ENCODE results near the gene EML3. TPM values are rescaled to one million over a fixed set of nuclear protein-coding genes. Genes with fewer than 3 reads are reported as not detected.
"Not testable (repeated sequence)": the region's sequence is repeated elsewhere in the genome, so short reads cannot be mapped to it uniquely, and the experiment has no call there.

Gene EML3
- total RNA-seq, 2 experiments from 2014 or later, result 126 to 131 TPM

- CTCF ChIA-PET, result interaction anchor here (0.5 to 3.5 kb wide), 22 partner anchors 8 to 190 kb away, joined by 3 to 46 read pairs (median 4); partner anchors contain the start of genes B3GAT3, C11orf98, CSKMT and EML3
Observed at GRCh38 chr11:62591448-62592145, 21.0 kb downstream of the EML3 start, which contains the start of gene TUT1. TUT1 (minus strand) TSS chr11:62591523; CDS start chr11:62591485, 38 bp downstream.

GRCh38 chr11:62588966-62589637 is 23.5 kb downstream of the EML3 start:
- CTCF ChIA-PET, result interaction anchor here (1.2 to 3.5 kb wide), 3 partner anchors 12 to 164 kb away, joined by 3 to 13 read pairs (median 4); no protein-coding TSS in a partner anchor
- POLR2A ChIA-PET, result interaction anchor here (1.6 kb wide), 1 partner anchor 33 kb away, joined by 3 read pairs; the partner anchor contains the start of gene B3GAT3

More at GRCh38 chr11:62591448-62592145, 21.0 kb downstream of the EML3 start, which contains the start of gene TUT1:
- POLR2A ChIA-PET, result interaction anchor here (0.6 to 3.2 kb wide), 26 partner anchors 9 to 265 kb away, joined by 3 to 44 read pairs (median 6); partner anchors contain the start of genes B3GAT3, C11orf98, CSKMT and EEF1G

GRCh38 chr11:62585356-62585755 is 27.2 kb downstream of the EML3 start:
- POLR2A ChIA-PET, result interaction anchor here (1.0 kb wide), 1 partner anchor 16 kb away, joined by 5 read pairs; the partner anchor contains the start of gene MTA2
- CTCF ChIA-PET, result not testable (repeated sequence)

- POLR2A ChIA-PET, CTCF ChIA-PET: not testable (repeated sequence)
Observed at GRCh38 chr11:62581735-62582134, 30.8 kb downstream of the EML3 start.

- ChIA-PET POLR2A (no interaction called here), CTCF (interaction anchor here (1.0 kb wide), 1 partner anchor 187 kb away, joined by 4 read pairs; no protein-coding TSS in a partner anchor)
Observed at GRCh38 chr11:62580959-62581715, 31.4 kb downstream of the EML3 start.

GRCh38 chr11:62579252-62579651 is 33.3 kb downstream of the EML3 start:
- ChIA-PET POLR2A (no interaction called here), CTCF (no interaction called here)

GRCh38 chr11:62578541-62578940 is 34.0 kb downstream of the EML3 start:
- POLR2A ChIA-PET, result no interaction called here
- CTCF ChIA-PET, result no interaction called here

GRCh38 chr11:62577046-62577714 is 35.4 kb downstream of the EML3 start:
- ChIA-PET CTCF (interaction anchor here (1.3 to 1.7 kb wide), 3 partner anchors 12 to 88 kb away, joined by 3 to 4 read pairs (median 4); partner anchors contain the start of genes C11orf98, CSKMT and TUT1), POLR2A (interaction anchor here (0.5 to 0.7 kb wide), 2 partner anchors 13 to 1267 kb away, joined by 4 to 6 read pairs; no protein-coding TSS in a partner anchor)

- ChIA-PET CTCF (interaction anchor here (1.9 kb wide), 1 partner anchor 15 kb away, joined by 10 read pairs; the partner anchor contains the start of gene TUT1), POLR2A (no interaction called here)
Observed at GRCh38 chr11:62575837-62576236, 36.7 kb downstream of the EML3 start.

GRCh38 chr11:62575156-62575555 is 37.4 kb downstream of the EML3 start:
- POLR2A ChIA-PET, result interaction anchor here (0.7 to 3.0 kb wide), 3 partner anchors 17 to 90 kb away, joined by 4 to 33 read pairs (median 4); partner anchors contain the start of genes C11orf98, CSKMT, EML3 and ROM1
- CTCF ChIA-PET, result interaction anchor here (1.0 to 1.9 kb wide), 3 partner anchors 16 to 38 kb away, joined by 4 to 10 read pairs (median 4); partner anchors contain the start of genes ROM1 and TUT1

- CTCF ChIA-PET, result interaction anchor here (1.0 to 2.5 kb wide), 6 partner anchors 17 to 212 kb away, joined by 3 to 10 read pairs (median 4); partner anchors contain the start of genes ROM1 and TUT1
- POLR2A ChIA-PET, result interaction anchor here (0.6 to 3.0 kb wide), 13 partner anchors 13 to 307 kb away, joined by 3 to 33 read pairs (median 4); partner anchors contain the start of genes B3GAT3, C11orf98, CSKMT and EML3
Observed at GRCh38 chr11:62574363-62575071, 38.1 kb downstream of the EML3 start.

- ChIA-PET CTCF (interaction anchor here (1.0 to 2.5 kb wide), 5 partner anchors 18 to 213 kb away, joined by 3 to 10 read pairs (median 5); partner anchors contain the start of genes ROM1 and TUT1), POLR2A (interaction anchor here (0.6 to 3.0 kb wide), 15 partner anchors 12 to 308 kb away, joined by 3 to 33 read pairs (median 4); partner anchors contain the start of genes B3GAT3, C11orf98, CSKMT and EML3)
Observed at GRCh38 chr11:62573592-62574362, 38.8 kb downstream of the EML3 start, which contains the start of gene EEF1G. EEF1G (minus strand) TSS chr11:62573891; CDS start chr11:62573842, 49 bp downstream.

- POLR2A ChIA-PET, result interaction anchor here (0.6 to 3.0 kb wide), 13 partner anchors 12 to 268 kb away, joined by 3 to 33 read pairs (median 5); partner anchors contain the start of genes B3GAT3, C11orf98, CSKMT and HNRNPUL2
- CTCF ChIA-PET, result interaction anchor here (0.9 to 2.5 kb wide), 6 partner anchors 9 to 213 kb away, joined by 3 to 8 read pairs (median 5); no protein-coding TSS in a partner anchor
Observed at GRCh38 chr11:62573006-62573591, 39.5 kb downstream of the EML3 start.

GRCh38 chr11:62572431-62572830 is 40.1 kb downstream of the EML3 start:
- ChIA-PET CTCF (interaction anchor here (0.5 to 2.5 kb wide), 5 partner anchors 8 to 148 kb away, joined by 3 to 8 read pairs (median 5); no protein-coding TSS in a partner anchor), POLR2A (interaction anchor here (0.5 to 3.0 kb wide), 5 partner anchors 12 to 29 kb away, joined by 3 to 33 read pairs (median 3); partner anchors contain the start of genes MTA2 and TUT1)

GRCh38 chr11:62571493-62571892 is 41.1 kb downstream of the EML3 start:
- POLR2A ChIA-PET, result interaction anchor here (0.6 kb wide), 1 partner anchor 286 kb away, joined by 6 read pairs; no protein-coding TSS in a partner anchor
- CTCF ChIA-PET, result interaction anchor here (2.6 kb wide), 1 partner anchor 12 kb away, joined by 16 read pairs; no protein-coding TSS in a partner anchor

Data from activated CD8-positive, alpha-beta memory T cell treated with anti-CD3 and anti-CD28 coated beads for 36 hours (primary cell).